Ovary (tissue), 3 donors: ENCODE results near the gene SELENOW.

ENCODE experiments used
- EP300 ChIP-seq: sonication (generic); formaldehyde crosslinking; IDR thresholded peaks from one replicate; pipeline ENCODE4 v1.6.1; 2017; ENCODE audit warnings: antibody characterized with exemption
- TF ChIP-seq, protein P1 (sequence below), 3 donors: fragments of 450-650 bp in 2 of 3; fragments of 200-600 bp in 1 of 3; IDR thresholded peaks; one replicate each; pipeline versions ENCODE4 v1.5.1 to v1.8.0; 2016 to 2022; ENCODE audit warnings: antibody characterized with exemption in 3 of 3, mild to moderate bottlenecking in 1 of 3
- donor health status: DM: no; HTN: no; CAD: no.

DNA sequence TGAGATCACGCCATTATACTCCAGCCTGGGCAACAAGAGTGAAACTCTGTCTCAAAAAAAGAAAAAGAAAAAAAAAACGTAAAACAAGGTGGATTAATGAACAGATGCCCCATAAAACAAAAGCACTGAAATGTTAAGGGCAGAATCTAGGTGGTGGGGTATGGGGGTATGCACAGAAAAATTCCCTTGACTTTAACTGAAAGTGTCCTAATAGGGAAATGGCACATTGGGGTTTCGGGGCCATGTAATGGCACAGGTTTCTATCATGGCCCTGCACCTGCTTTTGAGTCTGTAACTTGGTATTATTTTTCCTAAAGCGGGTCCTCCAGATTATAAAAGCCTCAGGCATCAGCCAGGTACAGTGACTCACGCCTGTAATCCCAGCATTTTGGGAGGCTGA, 16.9 kb upstream of the SELENOW start:
- TF ChIP-seq, protein P1, sequence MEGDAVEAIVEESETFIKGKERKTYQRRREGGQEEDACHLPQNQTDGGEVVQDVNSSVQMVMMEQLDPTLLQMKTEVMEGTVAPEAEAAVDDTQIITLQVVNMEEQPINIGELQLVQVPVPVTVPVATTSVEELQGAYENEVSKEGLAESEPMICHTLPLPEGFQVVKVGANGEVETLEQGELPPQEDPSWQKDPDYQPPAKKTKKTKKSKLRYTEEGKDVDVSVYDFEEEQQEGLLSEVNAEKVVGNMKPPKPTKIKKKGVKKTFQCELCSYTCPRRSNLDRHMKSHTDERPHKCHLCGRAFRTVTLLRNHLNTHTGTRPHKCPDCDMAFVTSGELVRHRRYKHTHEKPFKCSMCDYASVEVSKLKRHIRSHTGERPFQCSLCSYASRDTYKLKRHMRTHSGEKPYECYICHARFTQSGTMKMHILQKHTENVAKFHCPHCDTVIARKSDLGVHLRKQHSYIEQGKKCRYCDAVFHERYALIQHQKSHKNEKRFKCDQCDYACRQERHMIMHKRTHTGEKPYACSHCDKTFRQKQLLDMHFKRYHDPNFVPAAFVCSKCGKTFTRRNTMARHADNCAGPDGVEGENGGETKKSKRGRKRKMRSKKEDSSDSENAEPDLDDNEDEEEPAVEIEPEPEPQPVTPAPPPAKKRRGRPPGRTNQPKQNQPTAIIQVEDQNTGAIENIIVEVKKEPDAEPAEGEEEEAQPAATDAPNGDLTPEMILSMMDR (IDR thresholded peaks at IDR 0.05) = no peak
- TF ChIP-seq EP300 = no peak
